HepG2 (cell line): ENCODE results near the gene VTN. TPM values are rescaled to one million over a fixed set of nuclear protein-coding genes. Genes with fewer than 3 reads are reported as not detected.
A peak's percentile ranks its signal among the peaks of the same experiment; 100 is the strongest.

Experiments used
- CBFB ChIP-seq: sonication (generic); formaldehyde crosslinking; IDR thresholded peaks from 2 replicates; pipeline ENCODE4 v1.4.0; 2020; ENCODE audit warnings: missing genetic modification reagents
- CREB1 ChIP-seq, 2 experiments: fragments of 450-650 bp in 1 of 2; IDR thresholded peaks; 2 replicates each; pipeline ENCODE4 v1.6.1; 2016 to 2017; ENCODE audit warnings: control low read depth in 1 of 2, mild to moderate bottlenecking in 1 of 2, missing compliant biosample characterization in 1 of 2, missing genetic modification characterization in 1 of 2
- FOXK2 ChIP-seq: fragments of 450-650 bp; IDR thresholded peaks from 2 replicates; pipeline ENCODE4 v1.6.1; 2016
- GABPA ChIP-seq, 2 experiments: IDR thresholded peaks; 2 replicates each; pipeline ENCODE4 v1.6.1; 2011 to 2016; ENCODE audit warnings: low read depth in 2 of 2, low read length in 1 of 2, missing biosample characterization in 1 of 2, missing genetic modification characterization in 1 of 2
- GPN1 ChIP-seq: sonication (generic); formaldehyde crosslinking; IDR thresholded peaks from 2 replicates; pipeline ENCODE4 v1.5.1; 2020; ENCODE audit warnings: missing genetic modification reagents, borderline replicate concordance
- HBP1 ChIP-seq: IDR thresholded peaks from 2 replicates; pipeline ENCODE4 v1.6.1; 2016; ENCODE audit warnings: low read depth, control low read depth
- HOMEZ ChIP-seq: IDR thresholded peaks from 2 replicates; pipeline ENCODE4 v1.6.1; 2016; ENCODE audit warnings: low read depth
- KDM5A ChIP-seq: fragments of 200-600 bp; sonication (generic); IDR thresholded peaks from 2 replicates; pipeline ENCODE4 v1.7.0; 2018; ENCODE audit warnings: antibody characterized with exemption, mild to moderate bottlenecking, low read length, borderline replicate concordance
- MAX ChIP-seq: IDR thresholded peaks from 2 replicates; pipeline ENCODE4 v1.6.1; 2012; ENCODE audit warnings: inconsistent platforms
- MXI1 ChIP-seq: IDR thresholded peaks from 3 replicates; pipeline ENCODE4 v1.6.1; 2012; ENCODE audit warnings: low read depth, low read length, inconsistent platforms, borderline replicate concordance
- RBM22 ChIP-seq: fragments of 200-400 bp; formaldehyde crosslinking; optimal IDR thresholded peaks from 2 replicates; pipeline ENCODE3; 2017; ENCODE audit warnings: mild to moderate bottlenecking, low read length, moderate library complexity
- SNAPC2 ChIP-seq: sonication (generic); formaldehyde crosslinking; IDR thresholded peaks from 2 replicates; pipeline ENCODE4 v1.8.1; 2022; ENCODE audit warnings: mild to moderate bottlenecking, missing genetic modification reagents
- SP1 ChIP-seq, 2 experiments: fragments of 450-650 bp in 1 of 2; sonication (generic) in 1 of 2; formaldehyde crosslinking in 1 of 2; IDR thresholded peaks; 2 replicates each; pipeline versions ENCODE4 v1.4.0 to v1.6.1; 2016 to 2020; ENCODE audit warnings: missing genetic modification reagents in 1 of 2
- TAF1 ChIP-seq: sonication (generic); formaldehyde crosslinking; IDR thresholded peaks from 2 replicates; pipeline ENCODE4 v1.4.0; 2020; ENCODE audit warnings: missing genetic modification reagents
- TEAD3 ChIP-seq: optimal IDR thresholded peaks from 2 replicates; pipeline ENCODE3; 2016; ENCODE audit warnings: borderline replicate concordance
- ZBTB46 ChIP-seq: sonication (generic); formaldehyde crosslinking; IDR thresholded peaks from 2 replicates; pipeline ENCODE4 v1.4.0; 2020; ENCODE audit warnings: mild to moderate bottlenecking, missing genetic modification reagents, borderline replicate concordance
- ZBTB8A ChIP-seq: sonication (generic); formaldehyde crosslinking; IDR thresholded peaks from 2 replicates; pipeline ENCODE4 v1.4.0; 2020; ENCODE audit warnings: mild to moderate bottlenecking, low read depth, missing genetic modification reagents, borderline replicate concordance
- ZHX1 ChIP-seq: sonication (generic); formaldehyde crosslinking; IDR thresholded peaks from 2 replicates; pipeline ENCODE4 v1.8.1; 2022; ENCODE audit warnings: low read depth, mild to moderate bottlenecking, missing genetic modification reagents
- ZNF101 ChIP-seq: sonication (generic); formaldehyde crosslinking; IDR thresholded peaks from 2 replicates; pipeline ENCODE4 v1.4.0; 2020; ENCODE audit warnings: mild to moderate bottlenecking, low read depth, missing genetic modification reagents, borderline replicate concordance
- ZNF3 ChIP-seq: IDR thresholded peaks from 2 replicates; pipeline ENCODE4 v1.7.0; 2017; ENCODE audit warnings: inconsistent platforms
- ZNF672 ChIP-seq: sonication (generic); formaldehyde crosslinking; IDR thresholded peaks from 2 replicates; pipeline ENCODE4 v1.8.1; 2022; ENCODE audit warnings: missing genetic modification reagents
- ZNF678 ChIP-seq: sonication (generic); formaldehyde crosslinking; IDR thresholded peaks from 2 replicates; pipeline ENCODE4 v1.4.0; 2020; ENCODE audit warnings: mild to moderate bottlenecking, missing genetic modification reagents
- polyA plus RNA-seq, 8 experiments: library from polyadenylated mRNA; depleted of rRNA in 3 of 8; stranded (reverse) in 7 of 8; unstranded in 1 of 8; fragments of >200 nt; fragmentation: Illumina TruSeq in 4 of 8; extraction: Trizol in 4 of 8; gene quantifications; 2 replicates each; pipeline versions ENCODE4 v1.2.1 to v1.2.3, GENCODE V29; 2011 to 2016; ENCODE audit warnings: low read depth in 4 of 8, missing spikeins in 1 of 8, mixed read lengths in 1 of 8; ENCODE audit not compliant: insufficient read depth in 1 of 8
- total RNA-seq, 5 experiments: library from RNA; depleted of rRNA; stranded (reverse); fragments of >200 nt; fragmentation: Illumina TruSeq; extraction: Trizol; gene quantifications; 2 replicates each; pipeline ENCODE4 v1.2.3, GENCODE V29; 2016; ENCODE audit warnings: low read depth in 1 of 5

VTN gene
- total and polyA plus RNA-seq, 2 of the 13 experiments (the other 11 are each of a cell fraction or from before 2014, with no cell fraction given) = 108 to 131 TPM

- TF ChIP-seq ZNF3 (CRISPR knock-in tag) (no peak), GPN1 (CRISPR knock-in tag) (no peak), GABPA (IDR thresholded peaks at IDR 0.05; ENCODE audit: low read depth, low read length) (peak; percentile 94), GABPA (CRISPR knock-in tag; IDR thresholded peaks at IDR 0.05; ENCODE audit: low read depth) (peak; percentile 96), ZNF101 (CRISPR knock-in tag) (no peak), ZBTB46 (CRISPR knock-in tag) (no peak), ZBTB8A (CRISPR knock-in tag) (0 out of 2 replicates have a peak, but pooled peaks have one; percentile 54), HBP1 (peak; percentile 85; the same call in 1 of the 2 replicates), KDM5A (peak; percentile 88), MXI1 (peak; percentile 92; the same call in 2 of the 3 replicates), SP1 (IDR thresholded peaks at IDR 0.05) (no peak), SP1 (CRISPR knock-in tag; IDR thresholded peaks at IDR 0.05) (peak; percentile 35; the same call in 1 of the 2 replicates), HOMEZ (CRISPR knock-in tag) (no peak), ZNF678 (CRISPR knock-in tag) (no peak), ZHX1 (CRISPR knock-in tag) (no peak), TAF1 (CRISPR knock-in tag) (peak; percentile 72), FOXK2 (peak; percentile 96), MAX (peak; percentile 69), SNAPC2 (no peak), TEAD3 (CRISPR knock-in tag) (peak; percentile 90), RBM22 (peak; percentile 26), ZNF672 (CRISPR knock-in tag) (no peak), CREB1 (IDR thresholded peaks at IDR 0.05) (peak; percentile 100), CREB1 (CRISPR knock-in tag; IDR thresholded peaks at IDR 0.05) (peak; percentile 99), CBFB (CRISPR knock-in tag) (peak; percentile 60)
Observed at GRCh38 chr17:28335201-28335958, 34.7 kb downstream of the VTN start, which contains the start of the genes IFT20 and TNFAIP1 (continued).
